GM12872 (cell line): ENCODE measurements around the gene MN1.

Source experiments
- TF ChIP-seq, protein P1 (sequence below): IDR thresholded peaks from 3 replicates; pipeline ENCODE4 v1.5.1; 2011; ENCODE audit warnings: low read depth, mild to moderate bottlenecking, low read length, moderate library complexity; ENCODE audit not compliant: insufficient read depth

The MN1 gene

GRCh38 chr22:27797520-27798391, 3.8 kb downstream of the MN1 start:
- TF ChIP-seq, protein P1, sequence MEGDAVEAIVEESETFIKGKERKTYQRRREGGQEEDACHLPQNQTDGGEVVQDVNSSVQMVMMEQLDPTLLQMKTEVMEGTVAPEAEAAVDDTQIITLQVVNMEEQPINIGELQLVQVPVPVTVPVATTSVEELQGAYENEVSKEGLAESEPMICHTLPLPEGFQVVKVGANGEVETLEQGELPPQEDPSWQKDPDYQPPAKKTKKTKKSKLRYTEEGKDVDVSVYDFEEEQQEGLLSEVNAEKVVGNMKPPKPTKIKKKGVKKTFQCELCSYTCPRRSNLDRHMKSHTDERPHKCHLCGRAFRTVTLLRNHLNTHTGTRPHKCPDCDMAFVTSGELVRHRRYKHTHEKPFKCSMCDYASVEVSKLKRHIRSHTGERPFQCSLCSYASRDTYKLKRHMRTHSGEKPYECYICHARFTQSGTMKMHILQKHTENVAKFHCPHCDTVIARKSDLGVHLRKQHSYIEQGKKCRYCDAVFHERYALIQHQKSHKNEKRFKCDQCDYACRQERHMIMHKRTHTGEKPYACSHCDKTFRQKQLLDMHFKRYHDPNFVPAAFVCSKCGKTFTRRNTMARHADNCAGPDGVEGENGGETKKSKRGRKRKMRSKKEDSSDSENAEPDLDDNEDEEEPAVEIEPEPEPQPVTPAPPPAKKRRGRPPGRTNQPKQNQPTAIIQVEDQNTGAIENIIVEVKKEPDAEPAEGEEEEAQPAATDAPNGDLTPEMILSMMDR, result no peak

DNA sequence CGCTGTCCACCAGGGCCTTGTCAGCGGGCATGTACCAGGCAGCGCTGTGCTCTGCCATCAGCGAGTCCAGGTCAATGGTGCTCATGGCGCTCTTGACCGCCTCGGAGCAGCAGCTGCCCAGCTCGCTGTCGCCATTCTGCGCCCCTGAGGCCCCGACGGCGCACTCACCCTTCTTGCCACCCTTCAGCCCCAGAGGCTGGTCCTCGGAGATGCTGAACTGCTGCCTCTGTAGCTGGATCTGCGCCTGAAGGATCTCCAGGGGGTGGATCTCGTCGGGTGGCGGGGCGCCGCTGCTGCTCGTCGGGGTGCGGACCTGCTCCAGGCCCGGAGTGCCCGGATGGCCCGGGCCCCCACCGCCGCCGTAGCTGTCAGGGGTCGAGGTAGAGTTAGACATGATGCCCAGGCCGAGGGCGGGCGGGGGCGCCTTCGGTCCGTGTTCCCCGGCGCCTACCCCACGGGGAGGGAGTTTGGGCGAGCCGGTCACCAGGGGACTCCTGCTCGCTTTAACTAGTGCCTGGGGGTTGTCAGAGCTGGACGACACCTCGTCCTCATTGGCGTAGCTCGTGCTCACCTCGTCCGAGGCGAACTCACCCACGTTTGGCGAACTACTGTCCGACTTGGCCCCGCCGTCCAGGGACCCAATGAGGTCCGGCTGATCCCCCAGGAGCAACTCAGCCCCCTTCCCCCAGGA, 4.6 kb downstream of the MN1 start:
- TF ChIP-seq, protein P1, result no peak

DNA sequence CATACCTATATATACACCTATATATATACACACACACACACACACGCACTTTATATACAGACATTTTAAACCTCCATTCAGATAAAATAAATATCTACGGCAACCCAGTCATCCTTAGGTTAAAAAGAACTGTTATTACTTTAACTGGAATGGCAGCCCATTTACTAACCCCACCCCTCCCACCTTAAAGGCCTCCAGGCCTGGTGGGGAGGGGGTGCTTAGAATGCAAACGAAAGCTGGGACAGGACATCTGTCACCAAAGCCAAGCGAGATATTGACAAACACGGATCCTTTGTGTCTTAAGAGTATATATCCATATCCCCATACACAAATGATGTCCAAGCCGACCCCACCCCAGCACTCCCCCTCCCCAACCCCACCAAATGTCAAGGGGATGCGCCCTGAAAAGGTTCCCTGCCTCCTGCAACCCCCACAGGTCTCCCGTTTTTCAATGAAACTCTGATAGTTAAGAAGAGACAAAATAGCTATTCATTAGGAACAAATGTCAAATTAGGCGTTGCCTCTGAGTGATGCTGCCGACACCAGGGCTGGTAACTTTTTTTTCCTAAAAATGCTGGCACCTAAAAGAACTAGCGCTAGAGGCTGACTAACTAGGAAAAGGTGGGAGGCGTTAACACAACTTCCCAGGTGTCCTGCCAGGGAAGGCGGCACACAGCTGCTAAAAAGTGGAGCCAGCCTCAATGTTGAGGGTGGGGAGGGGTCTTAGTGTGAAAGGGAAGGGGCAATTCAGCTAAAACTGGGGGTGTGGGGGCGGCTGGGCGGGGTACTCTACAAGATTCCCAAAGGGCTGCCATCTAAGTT, 5.6 kb downstream of the MN1 start:
- TF ChIP-seq, protein P1, result no peak

- TF ChIP-seq, protein P1, result no peak
These were observed 6.5 kb downstream of the MN1 start for GRCh38 chr22:27795053-27795452.

GRCh38 chr22:27794226-27794625, 7.3 kb downstream of the MN1 start:
- TF ChIP-seq, protein P1, result no peak

- TF ChIP-seq, protein P1, result no peak
These were observed 8.0 kb downstream of the MN1 start for GRCh38 chr22:27793576-27793975.
